HL-60 (cell line): ENCODE data around the gene HS6ST3.
A peak's percentile ranks its signal among the peaks of the same experiment; 100 is the strongest.

Experiments used
- DNase-seq, 2 experiments: peaks; one replicate each; pipeline ENCODE4 v3.0.0-alpha.2; 2010 to 2020; ENCODE audit warnings: low read depth in 1 of 2, low spot score in 1 of 2
- H3K27ac ChIP-seq: fragments of 250-450 bp; sonication (Bioruptor Pico); replicated peaks from 2 replicates; pipeline ENCODE4 v1.5.1; 2020; ENCODE audit warnings: mild to moderate bottlenecking, moderate library complexity
- H3K27me3 ChIP-seq: fragments of 250-450 bp; sonication (Bioruptor Pico); 2 replicates; pipeline ENCODE4 v1.5.1; 2021; ENCODE audit warnings: mild to moderate bottlenecking, moderate library complexity; ENCODE audit not compliant: insufficient read depth, poor library complexity, severe bottlenecking
- H3K4me3 ChIP-seq: replicated peaks from 2 replicates; pipeline ENCODE4 v1.5.1; 2011; ENCODE audit warnings: mild to moderate bottlenecking, control low read depth, low read length; ENCODE audit not compliant: insufficient read depth
- GABPA ChIP-seq: IDR thresholded peaks from 2 replicates; pipeline ENCODE4 v1.6.1; 2012; ENCODE audit warnings: low read depth
- POLR2AphosphoS5 ChIP-seq: IDR thresholded peaks from 2 replicates; pipeline ENCODE4 v1.6.1; 2012; ENCODE audit warnings: low read depth
- SPI1 ChIP-seq: IDR thresholded peaks from 2 replicates; pipeline ENCODE4 v1.6.1; 2012; ENCODE audit warnings: low read depth, mild to moderate bottlenecking, borderline replicate concordance
- TF ChIP-seq, protein P1 (sequence below): IDR thresholded peaks from 2 replicates; pipeline ENCODE4 v1.6.1; 2012; ENCODE audit warnings: low read depth; ENCODE audit not compliant: insufficient replicate concordance
- TF ChIP-seq, protein P2 (sequence below): IDR thresholded peaks from one replicate; pipeline ENCODE4 v1.5.1; 2011; ENCODE audit warnings: low read length, control low read depth, inconsistent platforms; ENCODE audit not compliant: insufficient read depth

Gene HS6ST3

DNA sequence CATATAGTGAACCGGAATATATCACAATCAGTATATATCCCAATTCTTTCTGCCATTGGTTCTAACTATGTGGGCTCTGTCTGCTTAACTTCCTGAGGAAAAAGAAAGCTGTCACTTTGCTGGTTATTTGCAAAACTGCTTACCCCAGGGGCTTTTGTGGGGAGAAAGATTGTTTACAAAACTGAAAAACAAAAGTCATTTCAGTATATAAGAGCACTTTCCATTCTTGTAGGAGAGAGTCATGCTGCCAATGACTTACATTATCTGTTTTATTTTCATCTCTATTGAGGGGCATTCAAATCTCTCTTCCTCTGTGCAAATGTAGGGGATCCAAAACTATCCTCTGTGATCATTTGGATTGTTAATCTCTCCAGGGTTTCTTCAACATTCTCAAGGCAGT, 3.2 kb upstream of the HS6ST3 start:
- DNase-seq = no peak
- TF ChIP-seq POLR2AphosphoS5 = no peak
- TF ChIP-seq SPI1 = no peak
- TF ChIP-seq, protein P1, sequence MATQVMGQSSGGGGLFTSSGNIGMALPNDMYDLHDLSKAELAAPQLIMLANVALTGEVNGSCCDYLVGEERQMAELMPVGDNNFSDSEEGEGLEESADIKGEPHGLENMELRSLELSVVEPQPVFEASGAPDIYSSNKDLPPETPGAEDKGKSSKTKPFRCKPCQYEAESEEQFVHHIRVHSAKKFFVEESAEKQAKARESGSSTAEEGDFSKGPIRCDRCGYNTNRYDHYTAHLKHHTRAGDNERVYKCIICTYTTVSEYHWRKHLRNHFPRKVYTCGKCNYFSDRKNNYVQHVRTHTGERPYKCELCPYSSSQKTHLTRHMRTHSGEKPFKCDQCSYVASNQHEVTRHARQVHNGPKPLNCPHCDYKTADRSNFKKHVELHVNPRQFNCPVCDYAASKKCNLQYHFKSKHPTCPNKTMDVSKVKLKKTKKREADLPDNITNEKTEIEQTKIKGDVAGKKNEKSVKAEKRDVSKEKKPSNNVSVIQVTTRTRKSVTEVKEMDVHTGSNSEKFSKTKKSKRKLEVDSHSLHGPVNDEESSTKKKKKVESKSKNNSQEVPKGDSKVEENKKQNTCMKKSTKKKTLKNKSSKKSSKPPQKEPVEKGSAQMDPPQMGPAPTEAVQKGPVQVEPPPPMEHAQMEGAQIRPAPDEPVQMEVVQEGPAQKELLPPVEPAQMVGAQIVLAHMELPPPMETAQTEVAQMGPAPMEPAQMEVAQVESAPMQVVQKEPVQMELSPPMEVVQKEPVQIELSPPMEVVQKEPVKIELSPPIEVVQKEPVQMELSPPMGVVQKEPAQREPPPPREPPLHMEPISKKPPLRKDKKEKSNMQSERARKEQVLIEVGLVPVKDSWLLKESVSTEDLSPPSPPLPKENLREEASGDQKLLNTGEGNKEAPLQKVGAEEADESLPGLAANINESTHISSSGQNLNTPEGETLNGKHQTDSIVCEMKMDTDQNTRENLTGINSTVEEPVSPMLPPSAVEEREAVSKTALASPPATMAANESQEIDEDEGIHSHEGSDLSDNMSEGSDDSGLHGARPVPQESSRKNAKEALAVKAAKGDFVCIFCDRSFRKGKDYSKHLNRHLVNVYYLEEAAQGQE = no peak
- TF ChIP-seq, protein P2, sequence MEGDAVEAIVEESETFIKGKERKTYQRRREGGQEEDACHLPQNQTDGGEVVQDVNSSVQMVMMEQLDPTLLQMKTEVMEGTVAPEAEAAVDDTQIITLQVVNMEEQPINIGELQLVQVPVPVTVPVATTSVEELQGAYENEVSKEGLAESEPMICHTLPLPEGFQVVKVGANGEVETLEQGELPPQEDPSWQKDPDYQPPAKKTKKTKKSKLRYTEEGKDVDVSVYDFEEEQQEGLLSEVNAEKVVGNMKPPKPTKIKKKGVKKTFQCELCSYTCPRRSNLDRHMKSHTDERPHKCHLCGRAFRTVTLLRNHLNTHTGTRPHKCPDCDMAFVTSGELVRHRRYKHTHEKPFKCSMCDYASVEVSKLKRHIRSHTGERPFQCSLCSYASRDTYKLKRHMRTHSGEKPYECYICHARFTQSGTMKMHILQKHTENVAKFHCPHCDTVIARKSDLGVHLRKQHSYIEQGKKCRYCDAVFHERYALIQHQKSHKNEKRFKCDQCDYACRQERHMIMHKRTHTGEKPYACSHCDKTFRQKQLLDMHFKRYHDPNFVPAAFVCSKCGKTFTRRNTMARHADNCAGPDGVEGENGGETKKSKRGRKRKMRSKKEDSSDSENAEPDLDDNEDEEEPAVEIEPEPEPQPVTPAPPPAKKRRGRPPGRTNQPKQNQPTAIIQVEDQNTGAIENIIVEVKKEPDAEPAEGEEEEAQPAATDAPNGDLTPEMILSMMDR = no peak
- TF ChIP-seq GABPA = no peak
- H3K27me3 ChIP-seq = peaks cover 42% of the 10 kb centered on the region
- H3K4me3 ChIP-seq = no peak overlapping the region
- H3K27ac ChIP-seq = no peak overlapping the region

DNA sequence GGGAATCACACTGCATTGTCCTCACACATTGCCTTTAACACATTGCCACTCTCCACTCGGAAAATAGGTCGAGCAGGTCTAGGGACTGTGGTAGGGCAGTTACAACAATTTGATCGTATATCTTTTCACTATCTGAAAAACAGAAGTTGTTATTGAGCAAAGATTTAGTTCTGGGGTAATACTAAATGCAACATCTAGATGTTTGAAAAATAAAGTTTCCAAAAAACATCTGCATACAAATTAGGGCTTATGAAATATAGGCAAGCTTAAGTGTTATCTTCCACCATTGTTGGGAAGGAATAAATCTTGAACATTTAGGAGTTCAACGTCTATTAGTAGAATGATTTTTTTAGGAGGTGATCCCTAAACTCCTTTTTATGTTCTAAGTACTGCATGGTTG, 768 bp upstream of the HS6ST3 start:
- peaks cover 66% of the 10 kb centered on the region for H3K27me3 ChIP-seq
- no peak for TF ChIP-seq GABPA
- no peak for TF ChIP-seq POLR2AphosphoS5
- TF ChIP-seq, protein P1 = no peak
- TF ChIP-seq, protein P2 = no peak
- no peak for TF ChIP-seq SPI1
- no peak overlapping the region for H3K27ac ChIP-seq
- DNase-seq = no peak
- H3K4me3 ChIP-seq = no peak overlapping the region

DNA sequence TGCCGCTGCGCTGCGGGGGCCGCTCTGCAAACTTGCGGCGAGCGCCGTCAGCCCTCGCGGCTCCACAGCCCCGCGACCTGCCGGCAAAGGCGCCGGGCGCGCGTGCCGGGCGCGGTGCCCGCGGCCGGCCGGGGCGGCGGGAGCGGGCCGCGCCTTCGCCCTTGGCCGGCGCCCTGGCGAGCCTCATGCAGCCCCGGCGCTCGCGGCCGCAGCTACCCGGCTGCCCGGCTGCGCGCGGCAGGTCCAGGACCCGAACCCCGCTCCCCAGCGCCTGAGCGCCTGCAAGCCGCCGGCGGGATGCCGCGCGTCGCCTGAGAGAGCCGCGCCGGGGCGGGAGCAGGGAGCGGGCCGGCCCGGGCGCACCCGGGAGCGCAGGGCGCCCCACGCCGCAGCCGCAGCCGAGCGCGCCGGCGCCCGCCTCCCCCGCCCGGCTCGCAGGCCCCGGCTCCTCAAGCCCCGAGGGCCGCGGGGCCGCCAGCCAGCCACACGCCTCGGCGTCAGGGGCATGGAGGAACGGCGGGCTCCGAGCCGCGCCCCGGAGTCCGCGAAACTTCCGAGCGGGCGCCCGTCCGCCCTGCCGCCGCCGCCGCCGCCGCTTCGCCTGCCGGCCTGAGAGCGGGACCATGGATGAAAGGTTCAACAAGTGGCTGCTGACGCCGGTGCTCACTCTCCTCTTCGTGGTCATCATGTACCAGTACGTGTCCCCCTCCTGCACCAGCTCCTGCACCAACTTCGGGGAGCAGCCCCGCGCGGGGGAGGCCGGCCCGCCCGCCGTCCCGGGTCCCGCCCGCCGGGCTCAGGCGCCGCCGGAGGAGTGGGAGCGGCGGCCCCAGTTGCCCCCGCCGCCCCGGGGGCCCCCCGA, 564 bp downstream of the HS6ST3 start:
- TF ChIP-seq, protein P1 = no peak
- TF ChIP-seq, protein P2 = no peak
- TF ChIP-seq SPI1 (no peak), POLR2AphosphoS5 (no peak), GABPA (no peak)
- Histone ChIP-seq H3K4me3 (peak overlapping the region; percentile 34), H3K27ac (no peak overlapping the region), H3K27me3 (peaks cover 74% of the 10 kb centered on the region)
- no peak for DNase-seq
